Measurements from ENCODE around the gene INPP4A.

INPP4A gene

DNA sequence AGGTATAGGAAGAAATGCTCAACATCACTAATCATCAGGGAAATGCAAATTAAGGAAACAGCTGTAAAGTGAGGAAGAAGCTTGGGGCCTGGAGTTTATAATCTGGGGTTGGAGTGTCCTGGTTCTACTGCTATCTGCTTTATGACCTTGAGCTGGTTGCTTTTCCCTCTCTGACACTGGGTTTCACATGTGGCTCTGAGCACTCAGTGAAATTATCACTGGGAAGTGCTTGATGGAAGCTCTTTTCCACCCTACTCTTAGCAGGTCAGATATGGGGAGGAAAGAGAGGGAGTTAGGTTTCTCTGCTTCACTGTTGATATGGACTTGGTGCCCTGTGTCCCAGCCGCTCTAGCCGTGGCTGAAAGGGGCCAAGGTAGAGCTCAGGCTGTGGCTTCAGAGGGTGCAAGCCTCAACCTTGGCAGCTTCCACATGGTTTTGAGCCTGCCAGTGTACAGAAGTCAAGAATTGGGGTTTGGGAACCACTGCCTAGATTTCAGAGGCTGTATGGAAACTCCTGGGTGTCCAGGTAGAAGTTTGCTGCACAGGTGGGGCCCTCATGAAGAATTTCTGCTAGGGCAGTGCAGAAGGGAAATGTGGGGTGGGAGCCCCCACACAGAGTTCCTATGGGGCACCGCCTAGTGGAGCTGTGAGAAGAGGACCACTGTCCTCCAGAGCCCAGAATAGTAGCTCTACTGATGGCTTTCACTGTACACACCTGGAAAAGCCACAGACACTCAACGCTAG lies 52.3 kb downstream of the INPP4A start:
- peaks cover 26% of the 10 kb centered on the region for H3K9me3 Mint-ChIP-seq
- ATAC-seq (no peak), DNase-seq (no peak)
- peaks cover 27% of the 10 kb centered on the region for H3K4me1 Mint-ChIP-seq
- H3K27ac Mint-ChIP-seq: peak overlapping the region; percentile 52
- no peak overlapping the region for H3K4me3 Mint-ChIP-seq
- peaks cover 46% of the 10 kb centered on the region for H3K36me3 Mint-ChIP-seq (ENCODE audit: low read depth)
- H3K27me3 Mint-ChIP-seq: no peaks in the 10 kb centered on the region

DNA sequence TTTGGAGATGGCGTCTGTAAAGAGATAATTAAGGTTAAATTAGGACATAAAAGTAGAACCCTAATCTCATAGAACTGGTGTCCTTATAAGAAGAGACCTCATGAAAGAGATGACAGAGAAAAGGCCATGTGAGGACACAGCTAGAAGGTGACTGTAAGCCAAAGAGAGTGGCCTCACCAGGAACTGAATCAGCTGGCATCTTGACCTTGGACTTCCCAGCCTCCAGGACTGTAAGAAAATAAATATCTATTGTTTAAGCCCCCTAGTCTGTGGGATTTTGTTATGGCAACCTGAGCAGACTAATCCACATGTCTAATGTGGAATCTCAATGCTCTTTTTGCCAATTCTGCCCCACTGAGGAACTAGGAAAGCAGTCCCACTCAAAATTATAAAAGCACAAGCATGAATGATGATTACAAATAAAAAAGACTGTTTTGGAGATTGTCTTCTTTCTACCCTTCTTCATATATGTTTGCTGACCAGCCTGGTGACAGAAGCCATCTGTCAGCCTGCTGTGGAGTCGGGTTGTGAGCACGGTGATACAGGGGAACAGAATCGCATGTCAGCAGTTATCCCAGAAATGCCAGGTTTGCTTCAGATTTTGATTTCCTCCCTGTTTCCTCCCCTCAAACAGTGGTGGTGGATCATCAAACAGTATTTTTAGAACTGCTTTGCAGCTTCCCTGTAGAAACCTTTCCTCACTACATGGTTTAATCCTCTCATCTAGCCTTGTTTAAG lies 54.2 kb downstream of the INPP4A start:
- Mint-ChIP-seq H3K27me3 (no peaks in the 10 kb centered on the region), H3K4me3 (no peak overlapping the region), H3K9me3 (peaks cover 26% of the 10 kb centered on the region), H3K4me1 (peaks cover 33% of the 10 kb centered on the region), H3K36me3 (ENCODE audit: low read depth) (peaks cover 45% of the 10 kb centered on the region), H3K27ac (no peak overlapping the region)
- ATAC-seq (no peak), DNase-seq (no peak)

DNA sequence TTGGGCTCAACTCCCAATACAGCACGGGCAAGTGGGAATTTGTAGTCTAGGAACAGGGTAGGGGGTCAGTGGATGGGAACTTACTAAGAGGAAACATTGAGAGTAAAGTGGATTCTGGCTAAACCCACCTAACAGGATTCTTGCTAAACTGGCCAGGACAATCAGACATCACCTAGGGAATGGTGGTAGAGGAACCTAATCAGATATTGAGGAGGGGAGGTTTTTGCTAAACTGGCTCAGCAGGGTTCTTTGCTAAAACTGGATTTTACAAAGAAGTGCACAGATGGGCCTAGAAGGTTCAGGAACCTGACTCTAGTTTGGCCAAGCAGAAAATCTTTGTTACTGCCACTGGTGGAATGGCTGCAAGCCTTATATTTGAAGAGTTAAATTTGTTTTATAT lies 55.9 kb downstream of the INPP4A start:
- peaks cover 37% of the 10 kb centered on the region for H3K36me3 Mint-ChIP-seq (ENCODE audit: low read depth)
- peaks cover 21% of the 10 kb centered on the region for H3K9me3 Mint-ChIP-seq
- H3K4me3 Mint-ChIP-seq: no peak overlapping the region
- no peaks in the 10 kb centered on the region for H3K27me3 Mint-ChIP-seq
- ATAC-seq (no peak), DNase-seq (no peak)
- no peak overlapping the region for H3K27ac Mint-ChIP-seq
- H3K4me1 Mint-ChIP-seq: peaks cover 50% of the 10 kb centered on the region

DNA sequence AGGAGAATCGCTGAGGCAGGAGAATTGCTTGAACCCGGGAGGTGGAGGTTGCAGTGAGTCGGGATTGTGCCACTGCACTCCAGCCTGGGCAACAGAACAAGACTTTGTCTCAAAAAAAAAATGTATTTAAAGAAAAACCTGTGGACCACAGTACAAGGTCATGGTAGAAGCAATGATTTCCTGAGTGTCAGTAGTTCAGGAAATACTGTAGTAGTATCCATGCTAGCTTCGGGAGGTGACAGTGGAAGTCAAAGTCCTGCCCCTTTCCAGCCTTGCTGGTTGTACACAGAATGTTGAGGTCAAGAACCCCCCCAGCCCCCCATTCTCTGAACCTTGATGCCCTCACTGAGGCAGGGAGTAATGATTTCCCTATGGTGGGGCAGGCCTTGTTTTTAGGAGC lies 56.6 kb downstream of the INPP4A start:
- Mint-ChIP-seq H3K27me3 (no peaks in the 10 kb centered on the region), H3K27ac (no peak overlapping the region), H3K36me3 (ENCODE audit: low read depth) (peaks cover 34% of the 10 kb centered on the region), H3K4me3 (no peak overlapping the region), H3K9me3 (peaks cover 20% of the 10 kb centered on the region), H3K4me1 (peaks cover 57% of the 10 kb centered on the region)
- ATAC-seq (no peak), DNase-seq (no peak)

DNA sequence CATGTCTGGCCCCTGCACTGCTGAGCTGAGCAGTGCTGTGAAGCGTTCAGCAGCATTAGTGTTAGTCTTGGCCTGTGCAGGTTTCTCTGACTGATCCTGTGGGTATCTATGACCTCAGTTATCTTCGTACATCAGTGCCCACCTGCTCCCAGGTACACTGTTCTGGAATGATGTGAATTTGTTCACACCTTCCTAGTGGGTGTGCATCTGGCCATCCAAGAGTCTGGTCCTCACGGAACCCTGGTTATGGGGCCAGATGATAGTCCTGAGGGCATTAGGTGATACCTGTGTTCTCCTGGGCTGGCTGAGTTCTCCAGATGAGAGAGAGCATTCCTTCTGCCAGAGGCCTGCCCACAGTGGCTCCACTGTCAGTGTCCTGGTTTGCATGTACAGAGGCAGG lies 57.2 kb downstream of the INPP4A start:
- ATAC-seq: no peak
- Mint-ChIP-seq H3K36me3 (ENCODE audit: low read depth) (peaks cover 30% of the 10 kb centered on the region), H3K4me3 (no peak overlapping the region), H3K4me1 (peaks cover 63% of the 10 kb centered on the region), H3K9me3 (peaks cover 13% of the 10 kb centered on the region), H3K27ac (no peak overlapping the region), H3K27me3 (no peaks in the 10 kb centered on the region)
- DNase-seq: no peak

DNA sequence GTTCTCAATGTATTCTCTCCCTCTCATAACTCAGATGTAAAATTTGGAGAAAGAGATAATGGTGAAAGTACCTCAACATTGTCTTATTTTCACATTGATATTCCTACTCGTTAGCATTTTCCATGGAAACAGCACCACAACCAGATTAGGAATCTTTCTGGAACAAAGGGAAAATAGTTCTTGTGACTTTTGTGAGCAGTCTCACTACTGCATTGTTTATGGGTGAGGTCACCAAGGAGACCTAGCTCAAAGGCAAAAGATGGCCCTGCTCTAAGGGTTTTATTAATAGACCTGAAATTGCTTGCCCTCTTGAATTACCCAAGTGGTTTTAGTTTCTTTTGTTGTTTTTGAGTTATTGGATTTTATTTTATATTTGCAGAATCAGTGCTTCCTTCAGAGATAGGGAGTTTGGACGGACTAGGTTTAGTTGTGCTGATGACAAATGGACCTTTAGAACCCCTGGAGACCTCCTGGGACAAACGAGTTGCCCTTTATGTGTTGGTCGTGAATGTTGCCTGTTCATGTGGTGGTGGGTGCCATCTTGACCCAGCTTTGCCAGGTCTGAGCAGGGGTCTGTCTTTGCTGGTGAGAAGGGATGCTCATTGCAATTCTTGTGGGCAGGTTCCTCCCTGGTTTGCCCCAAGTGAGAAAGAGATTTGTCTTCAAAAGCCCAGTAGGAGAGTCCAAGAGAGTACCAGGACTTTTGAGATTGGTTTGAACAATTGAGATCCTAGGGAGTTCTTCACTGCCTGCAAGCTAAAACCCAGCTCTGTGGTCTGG lies 58.1 kb downstream of the INPP4A start:
- H3K27me3 Mint-ChIP-seq: no peaks in the 10 kb centered on the region
- peaks cover 25% of the 10 kb centered on the region for H3K36me3 Mint-ChIP-seq (ENCODE audit: low read depth)
- no peak for ATAC-seq
- no peak for DNase-seq
- H3K9me3 Mint-ChIP-seq: peaks cover 7% of the 10 kb centered on the region
- no peak overlapping the region for H3K4me3 Mint-ChIP-seq
- no peak overlapping the region for H3K27ac Mint-ChIP-seq
- H3K4me1 Mint-ChIP-seq: peaks cover 70% of the 10 kb centered on the region

DNA sequence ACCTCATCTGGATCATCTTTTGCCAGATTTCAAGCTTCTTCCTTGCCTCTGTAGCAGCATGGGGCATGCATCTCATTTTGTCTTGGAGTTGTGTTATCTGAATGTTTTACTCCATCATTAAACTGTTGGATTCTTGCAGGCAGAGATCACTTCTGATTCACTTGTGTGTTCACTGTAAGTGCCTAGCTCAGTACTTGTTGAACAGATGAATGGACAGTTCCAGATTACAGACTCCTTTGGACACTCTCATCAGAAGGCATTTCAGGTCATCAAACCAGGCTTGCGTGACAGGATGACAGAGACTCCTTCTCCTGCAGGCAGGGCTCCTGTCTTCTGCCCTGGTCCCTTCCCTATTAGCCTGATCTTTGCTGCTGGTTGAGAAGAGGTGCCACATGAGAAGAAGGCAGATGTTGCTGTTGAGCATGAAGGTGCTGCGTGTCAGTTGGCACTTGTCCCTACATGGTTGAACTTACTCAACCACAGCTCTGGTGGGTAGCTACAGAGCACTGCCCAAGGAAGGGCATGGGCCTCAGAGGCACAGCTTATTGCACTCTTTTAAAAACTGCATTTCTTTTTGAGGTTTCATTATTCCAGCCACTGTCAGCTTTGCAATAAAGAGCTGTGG lies 58.9 kb downstream of the INPP4A start:
- H3K4me3 Mint-ChIP-seq: no peak overlapping the region
- DNase-seq (no peak), ATAC-seq (no peak)
- H3K27me3 Mint-ChIP-seq: no peaks in the 10 kb centered on the region
- peaks cover 17% of the 10 kb centered on the region for H3K36me3 Mint-ChIP-seq (ENCODE audit: low read depth)
- peaks cover 76% of the 10 kb centered on the region for H3K4me1 Mint-ChIP-seq
- no peaks in the 10 kb centered on the region for H3K9me3 Mint-ChIP-seq
- H3K27ac Mint-ChIP-seq: no peak overlapping the region

DNA sequence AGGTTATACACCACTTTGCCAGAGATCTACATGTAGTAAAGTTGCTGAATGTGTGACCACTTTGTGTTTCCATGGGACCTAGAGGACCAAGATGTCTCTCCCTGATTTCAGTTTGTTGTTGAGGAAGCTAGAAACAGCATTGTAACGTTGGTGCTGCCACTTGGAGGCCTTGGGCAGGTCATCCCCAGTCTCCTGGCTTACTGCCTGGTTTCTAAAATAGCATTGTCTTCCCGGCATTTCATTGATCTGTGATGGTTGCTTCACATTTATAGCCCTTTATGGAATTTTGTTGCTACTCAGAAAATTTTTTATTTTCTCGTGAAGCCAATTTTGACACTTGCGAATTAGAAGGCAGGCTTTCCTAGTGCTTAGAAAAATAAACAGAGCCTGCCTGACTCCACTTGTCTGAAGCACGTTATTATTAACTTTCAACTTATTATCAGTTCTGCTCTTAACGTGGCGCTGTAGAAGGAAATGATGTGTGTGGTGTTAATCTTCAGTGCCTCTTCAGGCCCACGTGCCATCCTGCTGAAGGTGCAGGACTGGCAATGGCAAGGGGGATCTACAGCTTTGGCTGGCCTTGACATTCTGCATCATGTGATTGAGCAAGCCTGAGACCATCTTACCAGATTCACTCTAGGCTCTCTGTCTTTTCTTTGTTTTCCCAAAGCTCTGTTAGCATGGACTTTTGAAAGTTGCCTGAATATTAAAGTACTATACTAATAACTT lies 59.9 kb downstream of the INPP4A start:
- Mint-ChIP-seq H3K27me3 (no peaks in the 10 kb centered on the region), H3K36me3 (ENCODE audit: low read depth) (peaks cover 10% of the 10 kb centered on the region), H3K4me3 (no peak overlapping the region), H3K4me1 (peaks cover 80% of the 10 kb centered on the region), H3K9me3 (no peaks in the 10 kb centered on the region), H3K27ac (no peak overlapping the region)
- DNase-seq: no peak
- no peak for ATAC-seq

DNA sequence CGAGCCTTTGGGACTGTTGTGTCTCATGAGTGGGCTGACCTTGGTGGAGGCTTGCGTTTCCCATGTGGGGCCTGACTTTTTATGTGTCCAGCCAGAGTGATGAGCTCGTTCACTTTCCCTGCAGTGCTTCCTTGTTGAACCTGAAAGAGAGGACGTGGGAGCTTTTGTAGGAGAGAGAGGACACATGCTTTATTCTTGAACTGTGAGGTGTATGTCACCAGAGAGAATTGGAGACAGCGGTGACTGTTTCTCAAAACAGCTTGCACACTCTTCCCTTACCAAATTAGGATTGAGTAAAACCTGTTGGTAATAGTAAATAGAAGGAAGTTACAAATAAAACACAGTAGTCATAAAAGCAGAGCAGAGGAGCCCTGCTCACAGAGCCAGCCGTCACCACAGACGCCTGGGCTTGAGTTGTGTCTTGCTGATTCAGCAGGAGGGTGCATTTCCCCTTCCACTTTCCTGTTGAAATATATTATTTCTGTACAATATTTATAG lies 60.7 kb downstream of the INPP4A start:
- H3K27me3 Mint-ChIP-seq: no peaks in the 10 kb centered on the region
- no peak overlapping the region for H3K27ac Mint-ChIP-seq
- peaks cover 85% of the 10 kb centered on the region for H3K4me1 Mint-ChIP-seq
- peaks cover 4% of the 10 kb centered on the region for H3K36me3 Mint-ChIP-seq (ENCODE audit: low read depth)
- DNase-seq (no peak), ATAC-seq (no peak)
- H3K9me3 Mint-ChIP-seq: no peaks in the 10 kb centered on the region
- H3K4me3 Mint-ChIP-seq: no peak overlapping the region

DNA sequence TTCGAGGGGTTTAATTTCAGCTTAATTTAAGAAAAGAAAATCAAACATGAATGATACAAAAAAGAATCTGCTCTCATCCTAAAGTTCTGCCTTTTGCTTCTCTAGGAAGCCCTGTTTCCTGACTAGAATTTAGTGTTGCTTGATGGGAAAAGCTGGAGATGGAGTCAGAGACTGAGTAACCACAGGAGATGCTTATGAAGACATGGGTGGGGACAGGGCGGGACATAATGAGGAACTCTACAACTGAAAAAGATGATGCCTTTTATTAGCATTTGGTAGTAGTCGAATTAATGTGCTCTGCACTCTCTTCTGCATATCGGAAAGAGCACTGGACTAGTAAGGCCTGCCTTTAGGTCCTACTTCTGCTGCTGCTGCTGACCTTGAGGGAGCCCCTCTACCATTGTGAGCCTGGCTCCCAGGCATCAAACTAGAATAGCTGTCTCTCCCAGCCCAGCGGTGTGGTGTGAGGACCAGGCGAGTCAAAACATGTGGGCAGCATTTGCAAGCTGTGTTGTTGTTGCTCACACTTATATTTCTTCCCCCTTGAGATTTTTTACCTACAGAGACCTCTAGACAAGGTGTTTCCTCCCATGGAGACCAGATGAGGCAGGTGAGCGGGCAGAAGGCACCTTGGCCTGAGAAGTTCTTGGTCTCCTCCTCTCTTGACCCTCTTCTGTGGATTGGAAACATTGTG lies 61.5 kb downstream of the INPP4A start:
- DNase-seq: no peak
- Mint-ChIP-seq H3K4me3 (no peak overlapping the region), H3K27me3 (no peaks in the 10 kb centered on the region), H3K27ac (no peak overlapping the region), H3K36me3 (ENCODE audit: low read depth) (peaks cover 4% of the 10 kb centered on the region), H3K4me1 (peaks cover 85% of the 10 kb centered on the region), H3K9me3 (no peaks in the 10 kb centered on the region)
- ATAC-seq: no peak

DNA sequence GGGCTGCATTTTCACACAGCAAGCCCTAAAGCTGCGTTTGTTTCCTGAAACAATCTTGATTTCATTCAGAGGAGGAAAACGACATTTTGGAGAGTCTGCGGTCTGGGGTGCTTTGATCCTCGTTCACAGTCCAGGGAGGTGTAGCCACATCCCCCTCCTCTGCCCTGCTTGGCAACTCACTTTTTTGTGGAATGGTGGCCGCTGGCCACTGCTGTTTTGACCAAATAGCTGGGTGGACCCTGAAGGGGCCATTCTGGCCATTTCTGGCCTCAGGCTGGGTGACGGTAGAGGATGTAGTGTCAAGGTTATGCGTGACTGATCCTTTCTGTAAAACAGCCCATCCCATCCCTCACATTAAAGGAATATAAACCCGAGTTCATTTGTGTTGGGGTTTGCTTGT lies 62.2 kb downstream of the INPP4A start:
- Mint-ChIP-seq H3K27me3 (no peaks in the 10 kb centered on the region), H3K4me1 (peaks cover 89% of the 10 kb centered on the region), H3K9me3 (no peaks in the 10 kb centered on the region), H3K27ac (no peak overlapping the region), H3K36me3 (ENCODE audit: low read depth) (peaks cover 4% of the 10 kb centered on the region), H3K4me3 (no peak overlapping the region)
- ATAC-seq (no peak), DNase-seq (no peak)

DNA sequence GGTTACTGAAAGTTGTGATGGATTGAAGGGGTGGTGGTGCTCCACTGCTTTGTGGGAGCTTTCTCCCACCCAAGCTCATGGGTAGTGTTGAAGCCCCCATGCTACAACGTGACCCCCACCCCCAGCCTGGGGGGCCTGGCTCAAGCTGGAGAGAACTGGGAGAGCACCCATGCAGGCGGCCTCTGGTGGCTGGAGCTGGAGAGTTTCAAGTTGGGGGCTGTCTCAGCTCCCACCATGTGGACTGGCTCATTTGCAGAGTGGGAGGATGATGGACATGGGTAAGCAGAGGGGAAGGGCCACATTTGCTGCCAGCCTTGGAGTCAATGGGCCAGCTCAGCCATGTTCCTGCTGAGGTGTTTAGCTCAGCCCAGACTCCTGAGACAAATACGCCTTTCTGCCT lies 62.8 kb downstream of the INPP4A start:
- H3K36me3 Mint-ChIP-seq (ENCODE audit: low read depth): peaks cover 2% of the 10 kb centered on the region
- no peak for DNase-seq
- H3K4me3 Mint-ChIP-seq: no peak overlapping the region
- no peak for ATAC-seq
- H3K27ac Mint-ChIP-seq: peak overlapping the region; percentile 37
- H3K9me3 Mint-ChIP-seq: no peaks in the 10 kb centered on the region
- H3K27me3 Mint-ChIP-seq: no peaks in the 10 kb centered on the region
- peaks cover 91% of the 10 kb centered on the region for H3K4me1 Mint-ChIP-seq

DNA sequence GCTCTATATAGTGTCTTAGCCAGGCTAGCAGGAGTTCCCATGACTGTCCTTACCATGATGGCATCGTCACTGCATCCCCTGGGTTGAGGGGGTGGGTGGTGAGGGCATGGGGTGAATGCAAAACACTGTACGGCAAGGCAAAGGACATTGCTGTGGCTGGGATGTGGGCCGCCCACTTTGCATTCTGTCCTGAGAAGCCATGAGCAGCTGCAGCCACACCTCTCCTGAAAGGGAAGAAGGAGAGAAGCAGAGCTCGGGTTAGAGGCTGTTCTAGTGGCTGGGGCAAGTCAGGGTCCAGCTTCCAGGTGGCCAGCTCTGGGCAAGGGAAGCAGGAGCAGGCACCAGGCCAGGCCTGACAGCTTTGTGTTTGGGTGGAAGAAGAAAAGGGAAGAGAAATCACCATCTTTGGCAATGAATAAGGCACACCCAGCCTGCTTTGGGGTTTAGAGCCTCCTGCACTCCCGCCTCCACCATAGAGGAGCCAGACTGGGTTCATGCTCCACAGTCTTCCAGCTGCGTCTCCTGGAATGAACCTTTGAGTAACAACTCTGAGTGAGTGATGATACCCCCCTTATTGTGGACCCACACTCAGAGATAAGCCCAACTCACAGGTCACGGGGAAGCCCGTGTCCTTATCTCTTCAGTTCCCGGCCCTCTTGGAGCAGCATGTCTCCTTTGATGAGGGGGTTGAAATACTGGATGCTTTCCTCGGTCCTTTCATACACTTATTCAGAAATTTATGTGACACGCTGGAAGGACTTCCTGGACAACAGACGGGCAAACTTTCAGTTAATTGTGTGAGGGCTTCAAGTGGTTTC lies 63.4 kb downstream of the INPP4A start:
- peaks cover 88% of the 10 kb centered on the region for H3K4me1 Mint-ChIP-seq
- no peak for DNase-seq
- peaks cover 2% of the 10 kb centered on the region for H3K36me3 Mint-ChIP-seq (ENCODE audit: low read depth)
- peak overlapping the region; percentile 51 for H3K4me3 Mint-ChIP-seq
- H3K27me3 Mint-ChIP-seq: no peaks in the 10 kb centered on the region
- no peak for ATAC-seq
- H3K9me3 Mint-ChIP-seq: no peaks in the 10 kb centered on the region
- H3K27ac Mint-ChIP-seq: peak overlapping the region; percentile 79
